H1 (cell line): Measurements from ENCODE around the gene KRT222. TPM values are rescaled to one million over a fixed set of nuclear protein-coding genes. Genes with fewer than 3 reads are reported as not detected.

ENCODE experiments used
- CTCF ChIA-PET: fragments of 300-600 bp; sonication (Branson Sonifier 250); formaldehyde crosslinking; loops from one replicate; lab custom pipeline; 2021; ENCODE audit not compliant: partially characterized antibody; lab: Charles Lee
- POLR2A ChIA-PET: fragments of 300-600 bp; sonication (Branson Sonifier 250); formaldehyde crosslinking; loops from one replicate; lab custom pipeline; 2021; ENCODE audit warnings: inconsistent platforms; ENCODE audit not compliant: partially characterized antibody; lab: Charles Lee
- DNase-seq, 2 experiments: peaks; one replicate each; pipeline versions ENCODE4 v3.0.0 to v3.0.0-alpha.2; 2010 to 2022; ENCODE audit warnings: low spot score in 2 of 2, low read depth in 1 of 2, mixed read lengths in 1 of 2
- FAIRE-seq: peaks from 2 replicates; lab custom pipeline; 2011; peaks lifted over from hg19 to GRCh38; lab: Jason Lieb, UNC
- H2AFZ ChIP-seq: 2 replicates; pipeline ENCODE4 v1.8.1; 2012; ENCODE audit warnings: low read length, inconsistent platforms
- H2AK5ac ChIP-seq: 2 replicates; pipeline ENCODE4 v1.6.1; 2013; ENCODE audit warnings: low read depth, low read length
- H2BK120ac ChIP-seq: replicated peaks from 2 replicates; pipeline ENCODE3; 2013; ENCODE audit warnings: low read depth, low read length, inconsistent platforms
- H2BK12ac ChIP-seq: 2 replicates; pipeline ENCODE4 v1.6.1; 2013; ENCODE audit warnings: low read depth, low read length
- H2BK15ac ChIP-seq: 2 replicates; pipeline ENCODE4 v1.6.1; 2013; ENCODE audit warnings: low read length
- H2BK20ac ChIP-seq: 2 replicates; pipeline ENCODE4 v1.6.1; 2013; ENCODE audit warnings: low read length
- H2BK5ac ChIP-seq: 2 replicates; pipeline ENCODE4 v1.6.1; 2013; ENCODE audit warnings: low read depth, low read length
- H3K14ac ChIP-seq: 2 replicates; pipeline ENCODE4 v1.6.1; 2013; ENCODE audit warnings: inconsistent platforms; ENCODE audit not compliant: insufficient read length
- H3K18ac ChIP-seq: 2 replicates; pipeline ENCODE4 v1.6.1; 2013; ENCODE audit warnings: low read length; ENCODE audit errors: extremely low read depth
- H3K23ac ChIP-seq: 2 replicates; pipeline ENCODE4 v1.6.1; 2013; ENCODE audit warnings: inconsistent platforms; ENCODE audit not compliant: insufficient read length
- H3K23me2 ChIP-seq: 2 replicates; pipeline ENCODE4 v1.6.1; 2013; ENCODE audit warnings: low read depth, low read length
- H3K27ac ChIP-seq: 2 replicates; pipeline ENCODE4 v1.6.1; 2011; ENCODE audit warnings: low read depth, low read length, inconsistent platforms
- H3K27me3 ChIP-seq, 4 experiments: replicated peaks in 1 of 4; 1 replicate in 1 of 4; 2 replicates in 3 of 4; pipeline versions ENCODE4 v1.6.1 to v1.8.1; 2011 to 2013; ENCODE audit warnings: low read length in 3 of 4, mild to moderate bottlenecking in 3 of 4, inconsistent platforms in 2 of 4, mixed read lengths in 2 of 4, moderate library complexity in 1 of 4; ENCODE audit not compliant: control insufficient read depth in 3 of 4, insufficient read depth in 3 of 4; ENCODE audit errors: extremely low read depth in 1 of 4
- H3K36me3 ChIP-seq, 4 experiments: 2 replicates each; pipeline versions ENCODE4 v1.6.1 to v1.8.1; 2011 to 2013; ENCODE audit warnings: mild to moderate bottlenecking in 4 of 4, low read length in 3 of 4, moderate library complexity in 2 of 4, control low read depth in 1 of 4, inconsistent platforms in 1 of 4; ENCODE audit not compliant: insufficient read depth in 4 of 4, control insufficient read depth in 2 of 4
- H3K4ac ChIP-seq: replicated peaks from 2 replicates; pipeline ENCODE3; 2013; ENCODE audit warnings: low read length, low read depth, mixed read lengths, inconsistent platforms; ENCODE audit not compliant: insufficient read length
- H3K4me1 ChIP-seq, 4 experiments: replicated peaks in 1 of 4; 1 replicate in 1 of 4; 2 replicates in 3 of 4; pipeline versions ENCODE4 v1.6.1 to v1.8.1; 2011 to 2013; ENCODE audit warnings: low read length in 3 of 4, inconsistent platforms in 2 of 4, mixed read lengths in 1 of 4; ENCODE audit not compliant: insufficient read depth in 4 of 4, control insufficient read depth in 3 of 4
- H3K4me2 ChIP-seq, 2 experiments: 2 replicates each; pipeline versions ENCODE4 v1.6.1 to v1.8.1; 2011 to 2013; ENCODE audit warnings: low read depth in 2 of 2, low read length in 2 of 2, control low read depth in 1 of 2, inconsistent platforms in 1 of 2, mild to moderate bottlenecking in 1 of 2; ENCODE audit not compliant: insufficient read depth in 1 of 2
- H3K4me3 ChIP-seq, 4 experiments: fragments of 200-600, 300-600 bp in 1 of 4; sonication (generic), shearing (Covaris generic), sonication (Bioruptor Twin) in 1 of 4; 2 replicates each; pipeline versions ENCODE4 v1.5.1 to v1.8.1; 2011 to 2016; ENCODE audit warnings: low read length in 4 of 4, low read depth in 3 of 4, control low read depth in 2 of 4, inconsistent platforms in 2 of 4, mild to moderate bottlenecking in 2 of 4, mixed read lengths in 1 of 4, moderate library complexity in 1 of 4; ENCODE audit not compliant: insufficient read depth in 2 of 4; ENCODE audit errors: extremely low read depth in 1 of 4
- H3K56ac ChIP-seq: replicated peaks from 2 replicates; pipeline ENCODE3; 2013; ENCODE audit warnings: low read depth, mild to moderate bottlenecking, mixed read lengths, low read length, inconsistent platforms; ENCODE audit not compliant: insufficient read length
- H3K79me1 ChIP-seq: 2 replicates; pipeline ENCODE4 v1.6.1; 2013; ENCODE audit warnings: low read depth, low read length, control low read depth
- H3K79me2 ChIP-seq, 2 experiments: 2 replicates each; pipeline versions ENCODE4 v1.6.1 to v1.8.1; 2012 to 2013; ENCODE audit warnings: low read length in 2 of 2, mild to moderate bottlenecking in 2 of 2, inconsistent platforms in 1 of 2; ENCODE audit not compliant: insufficient read depth in 2 of 2, control insufficient read depth in 1 of 2
- H3K9ac ChIP-seq, 4 experiments: replicated peaks in 1 of 4; 1 replicate in 1 of 4; 2 replicates in 3 of 4; pipeline versions ENCODE4 v1.6.1 to v1.8.1; 2011 to 2013; ENCODE audit warnings: low read depth in 3 of 4, low read length in 3 of 4, control low read depth in 2 of 4, mild to moderate bottlenecking in 2 of 4, moderate library complexity in 2 of 4, inconsistent platforms in 1 of 4; ENCODE audit errors: extremely low read depth in 1 of 4
- H3K9me3 ChIP-seq, 2 experiments: 2 replicates each; pipeline versions ENCODE4 v1.6.1 to v1.8.1; 2012 to 2013; ENCODE audit warnings: mild to moderate bottlenecking in 2 of 2, moderate library complexity in 2 of 2, control low read depth in 1 of 2, inconsistent platforms in 1 of 2, low read depth in 1 of 2, low read length in 1 of 2, mixed read lengths in 1 of 2; ENCODE audit not compliant: insufficient read depth in 2 of 2
- H4K20me1 ChIP-seq, 2 experiments: replicated peaks in 1 of 2; 2 replicates each; pipeline versions ENCODE3 to v1.8.1; 2011 to 2013; ENCODE audit warnings: inconsistent platforms in 2 of 2, low read length in 2 of 2, mild to moderate bottlenecking in 1 of 2; ENCODE audit not compliant: insufficient read depth in 2 of 2, control insufficient read depth in 1 of 2
- H4K5ac ChIP-seq: 2 replicates; pipeline ENCODE4 v1.6.1; 2013; ENCODE audit warnings: low read length, low read depth, mixed read lengths, inconsistent platforms; ENCODE audit not compliant: insufficient read length
- H4K8ac ChIP-seq: 2 replicates; pipeline ENCODE4 v1.8.0; 2013; ENCODE audit warnings: mild to moderate bottlenecking, moderate library complexity, low read length, inconsistent platforms; ENCODE audit not compliant: insufficient read depth; ENCODE audit errors: extremely low read depth
- H4K91ac ChIP-seq: replicated peaks from 2 replicates; pipeline ENCODE3; 2013; ENCODE audit warnings: low read length, mixed read lengths, inconsistent platforms; ENCODE audit not compliant: insufficient read length
- GABPA ChIP-seq: IDR thresholded peaks from 2 replicates; pipeline ENCODE4 v1.6.1; 2011; ENCODE audit warnings: mild to moderate bottlenecking, low read length, moderate library complexity, borderline replicate concordance; ENCODE audit not compliant: insufficient read depth
- JUND ChIP-seq: IDR thresholded peaks from 2 replicates; pipeline ENCODE4 v1.6.1; 2011; ENCODE audit warnings: mild to moderate bottlenecking, improper control_type of control experiment, low read length
- SIN3A ChIP-seq, 2 experiments: IDR thresholded peaks in 1 of 2; conservative IDR thresholded peaks in 1 of 2; 2 replicates each; pipeline ENCODE4 v1.6.1; 2011 to 2012; ENCODE audit warnings: low read length in 2 of 2, improper control_type of control experiment in 1 of 2, low read depth in 1 of 2, mild to moderate bottlenecking in 1 of 2
- SP2 ChIP-seq: IDR thresholded peaks from 2 replicates; pipeline ENCODE4 v1.6.1; 2012; ENCODE audit warnings: mild to moderate bottlenecking, low read length, inconsistent platforms
- SP4 ChIP-seq: IDR thresholded peaks from 2 replicates; pipeline ENCODE4 v1.6.1; 2012; ENCODE audit warnings: low read length, inconsistent platforms
- WGBS, 2 experiments: shearing (Covaris generic) in 1 of 2; methylation state at CpG; one replicate each; pipeline versions ENCODE4 v1.1.6 to v1.1.7; 2013 to 2015; ENCODE audit warnings: low lambda C conversion rate in 2 of 2, mixed read lengths in 2 of 2, inconsistent platforms in 1 of 2, low coverage in 1 of 2, missing lambda C conversion rate in 1 of 2; ENCODE audit not compliant: insufficient replicate concordance in 2 of 2, insufficient coverage in 1 of 2, insufficient read length in 1 of 2; ENCODE audit errors: extremely low coverage in 1 of 2, missing lambda C conversion rate in 1 of 2; 5-methylcytosine and 5-hydroxymethylcytosine counted together
- polyA plus RNA-seq, 7 experiments: library from polyadenylated mRNA; depleted of rRNA in 3 of 7; stranded (reverse) in 5 of 7; unstranded in 2 of 7; fragments of >200 nt in 5 of 7; fragments of 200-250 nt in 2 of 7; gene quantifications; 1 replicate in 5 of 7; 2 replicates in 1 of 7; 4 replicates in 1 of 7; pipeline versions ENCODE4 v1.2.1 to v1.2.3, GENCODE V29; 2011 to 2013; ENCODE audit warnings: missing spikeins in 2 of 7, mixed read lengths in 2 of 7
- total RNA-seq: library from RNA; stranded (reverse); fragmentation: NEBNext Ultra II Directional; extraction: Animal tissue kit (Norgen Biotek cat#: 25700); gene quantifications from 2 replicates; pipeline ENCODE4 v1.2.1, GENCODE V29; 2021
- TF ChIP-seq, protein P1 (sequence below): IDR thresholded peaks from 2 replicates; pipeline ENCODE4 v1.6.1; 2011; ENCODE audit warnings: low read depth, mild to moderate bottlenecking, low read length; ENCODE audit not compliant: insufficient read depth

The KRT222 gene
- total and polyA plus RNA-seq, 2 of the 8 experiments (the other 6 are each of a cell fraction or from before 2014, with no cell fraction given), result 0.08 to 0.61 TPM

DNA sequence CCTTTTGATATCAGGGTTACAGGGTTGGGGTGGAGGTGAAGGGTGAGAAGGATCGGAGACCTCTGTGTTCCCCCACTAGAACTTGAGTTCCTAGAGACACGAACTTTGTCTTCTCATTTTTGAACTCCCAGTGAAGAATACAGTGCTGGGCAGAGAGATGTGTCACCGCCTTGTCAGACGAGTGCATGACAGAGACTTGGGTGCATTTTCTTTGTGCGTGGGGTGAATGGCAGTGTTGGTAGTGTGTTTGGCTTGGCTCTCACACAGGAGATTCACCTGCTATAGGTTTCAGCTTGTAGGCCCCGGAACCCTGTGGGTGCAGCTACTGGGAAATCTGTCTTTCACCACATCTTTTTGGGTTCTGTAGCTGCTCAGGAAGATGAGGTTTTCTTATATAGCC, 59.7 kb downstream of the KRT222 start:
- no peak overlapping the region for H3K9ac ChIP-seq
- no peak overlapping the region for H2AFZ ChIP-seq
- H4K91ac ChIP-seq, result no peak overlapping the region
- ChIA-PET POLR2A (no interaction called here), CTCF (interaction anchor here (5.9 kb wide), 1 partner anchor 11 kb away, joined by 32 read pairs; no protein-coding TSS in a partner anchor)
- WGBS, 2 experiments, result 88% methylated on average over 6 of the region's 6 CpGs; no CpG with 5 or more reads in 1 of the 2 experiments
- no peaks in the 10 kb centered on the region for H3K79me1 ChIP-seq
- H3K36me3 ChIP-seq, result no peaks in the 10 kb centered on the region
- TF ChIP-seq SP2 (no peak), GABPA (no peak), SP4 (no peak), SIN3A (conservative IDR thresholded peaks at IDR 0.05 in 1 of 2, IDR thresholded peaks at IDR 0.05 in 1 of 2; ENCODE audit: low read depth in 1 of 2, low read length in 2 of 2) (no peak), JUND (no peak)
- TF ChIP-seq, protein P1, sequence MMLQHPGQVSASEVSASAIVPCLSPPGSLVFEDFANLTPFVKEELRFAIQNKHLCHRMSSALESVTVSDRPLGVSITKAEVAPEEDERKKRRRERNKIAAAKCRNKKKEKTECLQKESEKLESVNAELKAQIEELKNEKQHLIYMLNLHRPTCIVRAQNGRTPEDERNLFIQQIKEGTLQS, result no peak
- H2BK15ac ChIP-seq, result no peak overlapping the region
- no peak overlapping the region for H3K14ac ChIP-seq
- no peak overlapping the region for H2BK120ac ChIP-seq
- H3K23ac ChIP-seq, result no peak overlapping the region
- H3K23me2 ChIP-seq, result no peaks in the 10 kb centered on the region
- no peak overlapping the region for H3K56ac ChIP-seq
- no peak overlapping the region for H2BK20ac ChIP-seq
- no peak overlapping the region for H2BK5ac ChIP-seq
- H4K5ac ChIP-seq, result no peak overlapping the region
- H3K27ac ChIP-seq, result no peak overlapping the region
- no peaks in the 10 kb centered on the region for H4K20me1 ChIP-seq
- H3K4me2 ChIP-seq, result no peak overlapping the region
- no peak overlapping the region for H4K8ac ChIP-seq
- FAIRE-seq (no peak), DNase-seq (no peak)
- H2AK5ac ChIP-seq, result no peak overlapping the region
- no peaks in the 10 kb centered on the region for H3K9me3 ChIP-seq
- no peaks in the 10 kb centered on the region; a peak in 1 of 7 replicates for H3K27me3 ChIP-seq
- peaks cover 2 to 6% (median 4%) of the 10 kb centered on the region in 4 experiments for H3K4me1 ChIP-seq
- H2BK12ac ChIP-seq, result no peak overlapping the region
- H3K18ac ChIP-seq, result no peak overlapping the region
- H3K79me2 ChIP-seq, result no peaks in the 10 kb centered on the region
- H3K4me3 ChIP-seq, result no peak overlapping the region
- no peak overlapping the region for H3K4ac ChIP-seq
